ENCODE measurements around the gene AP1B1.
"Not testable (repeated sequence)": the region's sequence is repeated elsewhere in the genome, so short reads cannot be mapped to it uniquely, and the experiment has no call there.

AP1B1 gene

GRCh38 chr22:29351891-29352290 lies 36.5 kb downstream of the AP1B1 start:
- DNase-seq (ENCODE audit: low read depth): no peak
- H3K4me3 ChIP-seq (ENCODE audit: low read depth, low read length): no peak overlapping the region
- no peak for TF ChIP-seq CTCF (IDR thresholded peaks at IDR 0.05; ENCODE audit: low read depth, low read length, missing control alignments)
- in situ Hi-C loops (cut with HindIII; ENCODE audit: low sequenced_read_pairs): no loop called here

- in situ Hi-C loops (cut with HindIII; ENCODE audit: low sequenced_read_pairs): no loop called here
- TF ChIP-seq CTCF (IDR thresholded peaks at IDR 0.05; ENCODE audit: low read depth, low read length, missing control alignments): no peak
Measured at GRCh38 chr22:29351042-29351441, 37.3 kb downstream of the AP1B1 start.

GRCh38 chr22:29348956-29349355 lies 39.4 kb downstream of the AP1B1 start:
- no peak for TF ChIP-seq CTCF (IDR thresholded peaks at IDR 0.05; ENCODE audit: low read depth, low read length, missing control alignments)
- in situ Hi-C loops (cut with HindIII; ENCODE audit: low sequenced_read_pairs): loop anchor here (5.0 kb wide), 1 partner anchor 77 kb away; no protein-coding TSS in a partner anchor
- H3K4me3 ChIP-seq (ENCODE audit: low read depth, low read length): no peak overlapping the region
- no peak for DNase-seq (ENCODE audit: low read depth)

More at GRCh38 chr22:29351042-29351441, 37.3 kb downstream of the AP1B1 start:
- DNase-seq (ENCODE audit: low read depth): no peak
- H3K4me3 ChIP-seq (ENCODE audit: low read depth, low read length): no peak overlapping the region

GRCh38 chr22:29348041-29348440 lies 40.3 kb downstream of the AP1B1 start:
- no peak for DNase-seq (ENCODE audit: low read depth)
- no peak for TF ChIP-seq CTCF (IDR thresholded peaks at IDR 0.05; ENCODE audit: low read depth, low read length, missing control alignments)
- in situ Hi-C loops (cut with HindIII; ENCODE audit: low sequenced_read_pairs): loop anchor here (5.0 kb wide), 1 partner anchor 76 kb away; no protein-coding TSS in a partner anchor
- no peak overlapping the region for H3K4me3 ChIP-seq (ENCODE audit: low read depth, low read length)

DNA sequence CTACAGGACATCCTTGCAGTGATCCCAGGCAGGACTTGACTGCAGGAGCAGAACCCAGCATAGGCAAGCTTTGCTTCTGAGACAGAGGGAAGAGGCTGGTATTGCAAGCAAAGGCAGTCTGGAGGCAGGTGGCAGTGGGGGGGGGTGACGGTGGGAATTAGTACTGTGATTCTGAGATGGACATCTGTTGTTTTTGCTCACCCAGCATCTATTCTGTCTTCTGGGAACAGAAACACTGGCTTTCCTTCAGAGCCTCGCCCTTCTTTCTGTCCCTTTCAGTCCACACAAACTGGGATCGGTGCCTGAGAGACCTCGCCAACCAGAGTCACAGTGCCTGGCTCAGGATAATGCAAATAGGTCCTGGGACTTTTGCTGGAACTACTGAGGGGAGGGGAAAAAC lies 41.7 kb downstream of the AP1B1 start:
- no peak for TF ChIP-seq CTCF (IDR thresholded peaks at IDR 0.05; ENCODE audit: low read depth, low read length, missing control alignments)
- no peak for DNase-seq (ENCODE audit: low read depth)
- H3K4me3 ChIP-seq (ENCODE audit: low read depth, low read length): no peak overlapping the region
- in situ Hi-C loops (cut with HindIII; ENCODE audit: low sequenced_read_pairs): loop anchor here (5.0 kb wide), 1 partner anchor 74 kb away; no protein-coding TSS in a partner anchor

GRCh38 chr22:29345932-29346331 lies 42.4 kb downstream of the AP1B1 start:
- H3K4me3 ChIP-seq (ENCODE audit: low read depth, low read length): no peak overlapping the region
- in situ Hi-C loops (cut with HindIII; ENCODE audit: low sequenced_read_pairs): loop anchor here (5.0 kb wide), 1 partner anchor 74 kb away; no protein-coding TSS in a partner anchor
- DNase-seq (ENCODE audit: low read depth): no peak
- TF ChIP-seq CTCF (IDR thresholded peaks at IDR 0.05; ENCODE audit: low read depth, low read length, missing control alignments): no peak

DNA sequence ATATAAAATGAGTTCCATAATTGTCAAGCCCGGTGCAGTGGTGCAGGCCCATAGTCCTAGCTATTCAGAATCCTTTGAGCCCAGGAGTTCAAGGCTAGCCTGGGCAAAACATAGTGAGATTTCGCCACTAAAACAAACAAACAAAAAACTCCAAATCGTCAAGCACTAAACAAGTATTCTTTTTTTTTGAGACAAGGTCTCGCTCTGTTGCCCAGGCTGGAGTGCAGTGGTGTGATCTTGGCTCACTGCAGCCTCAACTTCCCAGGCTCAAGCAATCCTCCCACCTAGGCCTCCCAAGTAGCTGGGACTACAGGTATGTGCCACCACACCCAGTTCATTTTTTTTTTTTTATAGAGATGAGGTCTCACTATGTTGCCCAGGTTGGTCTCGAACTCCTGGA lies 43.5 kb downstream of the AP1B1 start:
- in situ Hi-C loops (cut with HindIII; ENCODE audit: low sequenced_read_pairs): loop anchor here (5.0 kb wide), 1 partner anchor 73 kb away; no protein-coding TSS in a partner anchor
- H3K4me3 ChIP-seq (ENCODE audit: low read depth, low read length); DNase-seq (ENCODE audit: low read depth): not testable (repeated sequence)

Measured in astrocyte of the cerebellum (primary cell).